Activated CD8-positive, alpha-beta memory T cell treated with anti-CD3 and anti-CD28 coated beads for 36 hours (primary cell): ENCODE data around the gene NFYC. TPM values are rescaled to one million over a fixed set of nuclear protein-coding genes. Genes with fewer than 3 reads are reported as not detected.

Source experiments
- CTCF ChIA-PET: fragments of 350-600 bp; sonication (Branson Sonifier 250); formaldehyde crosslinking; loops from one replicate; lab custom pipeline; 2021; ENCODE audit warnings: antibody characterized with exemption; lab: Charles Lee
- POLR2A ChIA-PET: fragments of 350-600 bp; sonication (Branson Sonifier 250); formaldehyde crosslinking; loops from one replicate; lab custom pipeline; 2021; ENCODE audit warnings: antibody characterized with exemption; lab: Charles Lee
- total RNA-seq, 2 experiments: library from RNA; stranded (reverse); gene quantifications; one replicate each; pipeline ENCODE4 v1.2.3, GENCODE V29; 2021

The NFYC gene
- total RNA-seq, 2 experiments from 2014 or later = 56.5 to 67.9 TPM

- POLR2A ChIA-PET = no interaction called here
- CTCF ChIA-PET = interaction anchor here (0.6 to 1.1 kb wide), 3 partner anchors 29 to 263 kb away, joined by 3 to 4 read pairs (median 3); no protein-coding TSS in a partner anchor
Measured at GRCh38 chr1:40663324-40664166, 28.0 kb upstream of the NFYC start.

GRCh38 chr1:40664167-40664537, 27.4 kb upstream of the NFYC start:
- CTCF ChIA-PET = no interaction called here
- POLR2A ChIA-PET = interaction anchor here (0.6 kb wide), 1 partner anchor 1155 kb away, joined by 3 read pairs; no protein-coding TSS in a partner anchor

GRCh38 chr1:40664791-40665190, 26.7 kb upstream of the NFYC start:
- ChIA-PET CTCF (interaction anchor here (0.6 kb wide), 1 partner anchor 63 kb away, joined by 3 read pairs; no protein-coding TSS in a partner anchor), POLR2A (interaction anchor here (0.6 kb wide), 1 partner anchor 1155 kb away, joined by 3 read pairs; no protein-coding TSS in a partner anchor)

- POLR2A ChIA-PET = no interaction called here
- CTCF ChIA-PET = interaction anchor here (0.9 to 1.2 kb wide), 2 partner anchors 19 to 41 kb away, joined by 3 to 5 read pairs; no protein-coding TSS in a partner anchor
Measured at GRCh38 chr1:40665335-40666171, 26.0 kb upstream of the NFYC start, which contains the start of gene RIMS3. RIMS3 (minus strand) TSS chr1:40665682; CDS start chr1:40641925, 23,757 bp downstream.

- CTCF ChIA-PET = interaction anchor here (0.7 to 1.4 kb wide), 9 partner anchors 9 to 228 kb away, joined by 3 to 7 read pairs (median 3); partner anchors contain the start of gene NFYC
Measured at GRCh38 chr1:40668769-40669525, 22.6 kb upstream of the NFYC start.

GRCh38 chr1:40673452-40673851, 18.1 kb upstream of the NFYC start:
- CTCF ChIA-PET = interaction anchor here (1.1 kb wide), 1 partner anchor 11 kb away, joined by 4 read pairs; no protein-coding TSS in a partner anchor
- POLR2A ChIA-PET = no interaction called here

More at GRCh38 chr1:40668769-40669525, 22.6 kb upstream of the NFYC start:
- POLR2A ChIA-PET = no interaction called here

- ChIA-PET POLR2A (no interaction called here), CTCF (no interaction called here)
Measured at GRCh38 chr1:40676501-40676900, 15.0 kb upstream of the NFYC start.

- ChIA-PET CTCF (interaction anchor here (1.0 to 2.1 kb wide), 2 partner anchors 10 to 12 kb away, joined by 3 to 6 read pairs; partner anchors contain the start of gene NFYC), POLR2A (no interaction called here)
Measured at GRCh38 chr1:40679165-40679953, 12.1 kb upstream of the NFYC start.

- CTCF ChIA-PET = interaction anchor here (0.9 kb wide), 1 partner anchor 11 kb away, joined by 4 read pairs; no protein-coding TSS in a partner anchor
- POLR2A ChIA-PET = no interaction called here
Measured at GRCh38 chr1:40684669-40685068, 6.8 kb upstream of the NFYC start.

- CTCF ChIA-PET = no interaction called here
Measured at GRCh38 chr1:40687059-40687458, 4.4 kb upstream of the NFYC start.

GRCh38 chr1:40687661-40688060, 3.8 kb upstream of the NFYC start:
- ChIA-PET POLR2A (no interaction called here), CTCF (no interaction called here)

More at GRCh38 chr1:40687059-40687458, 4.4 kb upstream of the NFYC start:
- POLR2A ChIA-PET = no interaction called here

- CTCF ChIA-PET = no interaction called here
- POLR2A ChIA-PET = interaction anchor here (0.7 to 0.9 kb wide), 2 partner anchors 52 to 75 kb away, joined by 3 read pairs; no protein-coding TSS in a partner anchor
Measured at GRCh38 chr1:40689737-40690136, 1.8 kb upstream of the NFYC start.

GRCh38 chr1:40690771-40691537, 550 bp upstream of the NFYC start:
- CTCF ChIA-PET = interaction anchor here (0.6 to 2.2 kb wide), 9 partner anchors 12 to 291 kb away, joined by 3 to 7 read pairs (median 3); no protein-coding TSS in a partner anchor
- POLR2A ChIA-PET = interaction anchor here (0.6 to 1.6 kb wide), 11 partner anchors 9 to 306 kb away, joined by 3 to 10 read pairs (median 4); partner anchors contain the start of gene ZFP69B

GRCh38 chr1:40692429-40692895, 958 bp downstream of the NFYC start:
- CTCF ChIA-PET = interaction anchor here (0.5 to 2.2 kb wide), 6 partner anchors 23 to 292 kb away, joined by 3 to 7 read pairs (median 4); no protein-coding TSS in a partner anchor
- POLR2A ChIA-PET = interaction anchor here (0.6 to 1.6 kb wide), 8 partner anchors 8 to 306 kb away, joined by 3 to 8 read pairs (median 4); partner anchors contain the start of gene CTPS1

- ChIA-PET POLR2A (interaction anchor here (1.4 kb wide), 1 partner anchor 287 kb away, joined by 4 read pairs; the partner anchor contains the start of gene CTPS1), CTCF (interaction anchor here (1.1 to 1.5 kb wide), 2 partner anchors 25 to 31 kb away, joined by 3 read pairs; no protein-coding TSS in a partner anchor)
Measured at GRCh38 chr1:40693425-40693824, 1.9 kb downstream of the NFYC start.

GRCh38 chr1:40694353-40694874, 2.9 kb downstream of the NFYC start:
- POLR2A ChIA-PET = no interaction called here

More at GRCh38 chr1:40694353-40694874, 2.9 kb downstream of the NFYC start:
- CTCF ChIA-PET = interaction anchor here (1.1 kb wide), 1 partner anchor 80 kb away, joined by 3 read pairs; no protein-coding TSS in a partner anchor
